ENCODE measurements around the gene NADSYN1. TPM values are rescaled to one million over a fixed set of nuclear protein-coding genes. Genes with fewer than 3 reads are reported as not detected.

Gene NADSYN1
- total and polyA plus RNA-seq, 8 donors, result 18.4 to 77.3 (median 29.4) TPM

GRCh38 chr11:71484248-71485062 is 31.5 kb downstream of the NADSYN1 start:
- Histone ChIP-seq H3K4me3 (no peak overlapping the region), H3K27me3 (no peaks in the 10 kb centered on the region), H3K27ac (no peak overlapping the region), H3K36me3 (peaks cover 0 to 31% (median 3%) of the 10 kb centered on the region in 3 donors), H3K4me1 (no peaks in the 10 kb centered on the region), H3K9me3 (no peaks in the 10 kb centered on the region)
- WGBS, 2 donors, result 92% methylated on average over 22 to 23 of the region's 23 CpGs
- no peak for FAIRE-seq
- no peak for TF ChIP-seq CTCF (IDR thresholded peaks at IDR 0.05)
- ATAC-seq, result no peak
- peak in 1 of 6 donors; percentile 34 for DNase-seq
- intact Hi-C loops (cut with DNase I), result no loop called here

- intact Hi-C loops (cut with DNase I), result no loop called here
- no peaks in the 10 kb centered on the region for H3K27me3 ChIP-seq
- H3K36me3 ChIP-seq, result peaks cover 0 to 25% (median 3%) of the 10 kb centered on the region in 3 donors
- H3K27ac ChIP-seq, result no peak overlapping the region
- no peaks in the 10 kb centered on the region for H3K9me3 ChIP-seq
- no peak overlapping the region for H3K4me3 ChIP-seq
- 94 to 98% methylated on average over 5 to 6 of the region's 6 CpGs for WGBS, 2 donors
- ATAC-seq (no peak), DNase-seq (peak in 1 of 6 donors; percentile 30), FAIRE-seq (no peak)
- H3K4me1 ChIP-seq, result no peaks in the 10 kb centered on the region
- TF ChIP-seq CTCF (IDR thresholded peaks at IDR 0.05), result no peak
Measured at GRCh38 chr11:71485063-71485399, 32.0 kb downstream of the NADSYN1 start.

- DNase-seq (peak in 1 of 6 donors; percentile 28), FAIRE-seq (no peak), ATAC-seq (no peak)
- H3K27me3 ChIP-seq, result no peaks in the 10 kb centered on the region
- WGBS, 2 donors, result 95 to 96% methylated on average over 18 of the region's 18 CpGs
- H3K4me3 ChIP-seq, result no peak overlapping the region
- no peak for TF ChIP-seq CTCF (IDR thresholded peaks at IDR 0.05)
- peaks cover 0 to 25% (median 3%) of the 10 kb centered on the region in 3 donors for H3K36me3 ChIP-seq
- H3K27ac ChIP-seq, result no peak overlapping the region
- intact Hi-C loops (cut with DNase I), result no loop called here
- H3K4me1 ChIP-seq, result no peaks in the 10 kb centered on the region
- H3K9me3 ChIP-seq, result no peaks in the 10 kb centered on the region
Measured at GRCh38 chr11:71485466-71485865, 32.5 kb downstream of the NADSYN1 start.

GRCh38 chr11:71486320-71486719 is 33.3 kb downstream of the NADSYN1 start:
- DNase-seq (peak in 1 of 6 donors; percentile 4), FAIRE-seq (no peak), ATAC-seq (no peak)
- Histone ChIP-seq H3K27ac (no peak overlapping the region), H3K27me3 (no peaks in the 10 kb centered on the region), H3K36me3 (peaks cover 0 to 31% (median 3%) of the 10 kb centered on the region in 3 donors), H3K4me1 (no peaks in the 10 kb centered on the region), H3K4me3 (no peak overlapping the region), H3K9me3 (no peaks in the 10 kb centered on the region)
- no peak for TF ChIP-seq CTCF (IDR thresholded peaks at IDR 0.05)
- WGBS, 2 donors, result 88 to 91% methylated on average over 1 of the region's 1 CpG
- intact Hi-C loops (cut with DNase I), result no loop called here

GRCh38 chr11:71488681-71489270 is 35.8 kb downstream of the NADSYN1 start:
- DNase-seq (peak in 1 of 6 donors; percentile 28), ATAC-seq (no peak), FAIRE-seq (no peak)
- no peaks in the 10 kb centered on the region for H3K9me3 ChIP-seq
- intact Hi-C loops (cut with DNase I), result no loop called here
- H3K4me1 ChIP-seq, result no peaks in the 10 kb centered on the region
- no peak overlapping the region for H3K4me3 ChIP-seq
- peaks cover 0 to 16% (median 0%) of the 10 kb centered on the region in 3 donors for H3K36me3 ChIP-seq
- no peaks in the 10 kb centered on the region for H3K27me3 ChIP-seq
- 80 to 90% methylated on average over 6 of the region's 6 CpGs for WGBS, 2 donors
- no peak for TF ChIP-seq CTCF (IDR thresholded peaks at IDR 0.05)
- H3K27ac ChIP-seq, result no peak overlapping the region
